NCI-H1105 (cell line): Measurements from ENCODE around the gene CHD9.
A peak's percentile ranks its signal among the peaks of the same experiment; 100 is the strongest.
"Not testable (repeated sequence)": the region's sequence is repeated elsewhere in the genome, so short reads cannot be mapped to it uniquely, and the experiment has no call there.

Experiments used
- DNase-seq: peaks from one replicate; lab custom pipeline; 2025; lab: John Stamatoyannopoulos, UW

CHD9 gene

DNA sequence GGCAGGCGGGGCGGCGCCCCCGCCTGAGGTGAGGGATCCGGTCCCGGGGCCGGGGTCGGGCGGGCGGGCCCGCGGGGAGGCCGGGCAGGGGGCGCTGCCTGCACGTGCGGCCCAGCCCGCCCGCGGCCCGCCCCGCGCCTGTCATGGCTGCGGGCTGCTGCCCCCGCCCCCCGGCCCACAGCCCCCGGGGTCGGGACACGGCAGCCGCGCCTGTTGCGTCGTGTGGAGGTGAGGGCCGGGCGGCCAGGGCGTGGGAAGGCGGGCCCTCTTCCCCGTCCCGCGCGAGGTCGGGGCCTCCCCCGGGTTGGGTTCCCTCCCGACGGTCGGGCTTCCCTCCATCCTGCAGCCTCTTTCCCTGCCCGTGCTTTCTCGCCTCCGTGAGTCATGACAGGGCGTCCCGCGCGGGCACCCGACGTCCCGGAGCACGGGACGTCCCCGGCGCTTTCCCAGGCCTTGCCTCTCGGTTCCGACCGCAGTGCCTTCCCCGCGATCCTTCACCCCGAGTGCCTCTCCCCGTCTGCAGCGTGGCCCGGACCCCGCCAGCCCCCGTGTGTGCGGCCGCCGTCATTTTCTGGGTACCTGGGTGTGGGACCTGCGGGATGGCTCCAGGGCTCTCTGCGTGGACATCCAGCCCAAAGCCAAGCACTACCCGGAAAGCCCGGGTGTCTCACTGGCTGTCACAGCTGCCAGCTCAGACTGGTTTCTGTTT is 76.7 kb downstream of the CHD9 start:
- DNase-seq, result no peak

DNA sequence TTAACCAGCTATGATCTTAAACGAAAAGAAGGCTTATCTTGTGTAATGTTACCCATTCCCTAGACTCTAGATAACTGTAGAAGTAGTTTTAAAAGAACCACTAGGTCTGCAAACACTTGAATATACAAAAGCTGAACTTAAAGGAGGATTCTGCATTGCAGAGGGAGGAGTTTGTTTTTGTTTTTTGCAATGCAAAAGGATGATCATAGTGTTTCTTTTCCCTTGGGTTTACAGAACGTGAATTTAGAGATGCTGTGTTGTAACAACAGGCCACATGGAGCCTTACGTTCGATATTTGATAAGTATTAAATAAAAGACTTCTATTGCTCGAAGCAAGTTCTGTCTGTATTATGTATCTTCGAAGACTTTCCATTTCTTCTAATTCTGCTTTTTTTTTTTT is 77.6 kb downstream of the CHD9 start:
- no peak for DNase-seq

DNA sequence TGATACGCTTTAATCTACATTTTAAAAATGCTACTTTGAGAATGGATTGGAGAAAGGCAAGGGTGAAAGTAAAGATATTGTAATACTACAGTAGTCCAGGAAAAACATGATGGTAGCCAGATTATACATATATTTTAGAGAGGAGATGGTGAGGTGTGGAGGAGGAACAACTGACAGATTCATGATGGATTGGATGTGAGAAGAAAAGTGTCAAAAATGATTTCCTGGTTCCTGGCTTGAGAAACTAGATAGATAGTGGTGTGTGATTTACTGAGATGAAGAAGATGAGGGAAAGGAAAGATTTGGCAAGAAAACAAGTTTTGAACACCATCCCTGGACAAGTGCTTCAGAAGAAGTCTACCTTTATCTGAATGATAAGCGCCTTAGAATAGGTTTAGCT is 80.5 kb downstream of the CHD9 start:
- no peak for DNase-seq

DNA sequence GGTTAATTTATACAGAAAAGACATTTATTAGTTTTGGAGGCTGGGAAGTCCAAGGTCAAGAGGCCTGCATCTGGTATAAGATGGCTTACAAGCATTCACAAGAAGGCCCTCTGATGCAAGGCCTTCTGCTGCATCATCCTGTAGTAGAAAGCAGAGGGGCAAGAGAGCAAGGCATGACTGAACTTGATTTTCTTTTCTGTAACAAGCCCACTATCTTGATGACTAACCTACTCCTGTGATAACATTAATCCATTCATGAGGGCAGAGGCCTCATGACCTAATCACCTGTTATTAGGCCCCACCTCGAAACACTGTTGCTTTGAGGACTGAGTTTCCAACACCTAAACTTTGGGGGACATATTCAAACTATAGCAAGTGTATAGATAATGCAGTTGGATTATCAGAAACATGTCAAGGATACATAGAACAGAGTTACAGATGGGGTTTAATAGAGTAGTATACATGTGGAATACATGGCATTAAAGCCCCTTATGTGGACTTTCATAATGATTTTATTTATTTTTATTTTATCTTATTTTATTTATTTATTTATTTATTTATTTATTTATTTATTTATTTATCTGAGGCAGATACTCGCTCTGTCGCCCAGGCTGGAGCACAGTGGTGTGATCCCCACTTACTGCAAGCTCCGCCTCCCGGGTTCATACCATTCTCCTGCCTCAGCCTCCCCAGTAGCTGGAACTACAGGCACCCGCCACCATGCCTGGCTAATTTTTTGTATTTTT is 88.2 kb downstream of the CHD9 start:
- no peak for DNase-seq

DNA sequence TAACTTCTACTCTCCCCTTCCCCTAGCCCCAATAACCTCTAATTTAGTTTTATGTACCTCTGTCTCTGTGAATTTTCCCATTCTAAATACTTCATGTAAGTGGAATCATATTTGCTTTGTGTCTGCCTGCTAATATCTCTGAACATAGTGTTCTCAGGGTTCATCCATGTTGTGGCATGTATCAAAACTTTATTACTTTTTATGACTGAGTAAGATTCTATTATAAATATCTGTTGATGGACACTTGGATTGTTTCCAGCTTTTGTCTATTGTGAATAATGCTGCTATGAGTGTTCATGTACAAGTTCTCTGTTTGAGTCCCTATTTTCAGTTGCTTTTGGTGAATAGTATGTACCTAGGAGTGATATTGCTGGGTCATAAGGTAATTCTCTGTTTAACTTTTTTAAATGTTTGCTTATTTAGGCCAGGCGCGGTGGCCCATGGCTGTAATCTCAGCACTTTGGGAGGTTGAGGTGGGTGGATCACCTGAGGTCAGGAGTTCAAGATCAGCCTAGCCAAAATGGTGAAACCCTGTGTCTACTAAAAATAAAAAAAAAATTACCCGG is 92.8 kb downstream of the CHD9 start:
- DNase-seq, result no peak

DNA sequence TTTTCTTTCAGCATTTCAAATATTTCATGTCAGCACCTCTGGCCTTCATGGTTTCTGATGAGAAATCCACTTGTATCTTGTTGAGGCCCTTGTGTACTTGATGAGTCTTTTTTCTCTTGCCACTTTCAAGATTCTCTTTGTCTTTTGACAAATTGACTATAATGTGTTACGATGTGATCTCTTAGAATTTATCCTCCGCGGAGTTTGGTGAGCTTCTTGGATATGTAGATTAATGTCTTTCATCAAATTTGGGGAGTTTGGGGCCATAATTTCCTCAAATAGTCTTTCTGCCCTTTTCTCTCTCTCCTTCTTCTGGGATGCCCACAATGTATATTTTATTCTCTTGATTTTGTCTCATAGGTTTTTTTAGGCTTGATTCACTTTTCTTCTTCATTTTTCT is 96.0 kb downstream of the CHD9 start:
- DNase-seq, result no peak

DNA sequence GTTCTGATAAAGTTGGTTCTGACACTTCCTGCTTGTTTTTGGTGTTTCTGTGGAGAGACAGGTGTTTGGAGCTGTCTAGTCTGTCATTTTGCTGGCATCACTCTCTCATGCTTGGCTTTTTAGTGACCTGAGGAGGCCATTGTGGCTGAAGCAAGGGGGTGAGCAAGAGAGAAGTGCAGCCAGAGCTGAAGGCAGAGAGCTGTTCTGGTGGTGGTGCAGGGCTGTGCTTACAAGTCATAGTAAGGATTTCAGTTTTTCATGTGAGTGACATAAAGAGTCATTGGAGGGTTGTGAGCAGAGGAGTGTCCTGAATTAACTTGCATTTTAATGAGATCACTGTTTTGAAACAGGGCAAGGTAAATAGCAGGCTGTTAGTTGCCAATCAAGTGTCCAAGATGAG is 97.5 kb downstream of the CHD9 start:
- DNase-seq, result no peak

DNA sequence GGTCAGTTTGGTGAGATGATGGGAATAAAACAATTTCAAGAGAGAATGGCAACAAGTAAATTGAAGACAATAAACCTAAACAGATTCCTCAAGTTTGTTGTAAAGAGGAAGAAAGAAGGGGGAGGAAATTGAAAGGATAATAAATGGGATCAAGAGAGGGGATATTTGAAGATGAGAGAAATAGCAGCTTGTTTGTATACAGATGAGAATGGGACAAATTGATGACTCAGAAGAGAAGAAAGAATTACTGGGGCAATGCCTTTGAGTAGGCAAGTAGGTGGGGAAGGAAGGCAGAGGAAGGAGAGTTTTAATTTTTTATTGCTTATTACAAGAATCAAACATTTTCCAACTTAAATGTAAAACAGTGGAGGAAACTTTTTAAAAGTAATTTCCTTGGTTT is 98.3 kb downstream of the CHD9 start:
- no peak for DNase-seq

DNA sequence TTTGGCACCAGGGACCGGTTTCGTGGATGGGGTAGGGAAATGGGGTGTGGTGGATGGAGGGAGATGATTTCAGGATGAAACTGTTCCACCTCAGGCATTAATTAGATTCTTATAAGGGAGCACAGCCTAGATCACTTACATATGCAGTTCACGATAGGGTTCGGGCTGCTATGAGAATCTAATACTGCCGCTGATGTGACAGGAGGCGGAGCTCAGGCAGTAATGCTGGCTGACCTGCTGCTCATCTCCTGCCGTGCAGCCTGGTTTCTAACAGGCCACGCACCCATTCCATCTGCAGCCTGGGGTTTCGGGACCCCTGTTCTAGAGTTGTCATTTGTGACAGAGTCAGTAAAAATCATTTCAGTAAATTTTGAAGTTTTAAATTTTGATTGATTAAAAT is 99.7 kb downstream of the CHD9 start:
- no peak for DNase-seq

DNA sequence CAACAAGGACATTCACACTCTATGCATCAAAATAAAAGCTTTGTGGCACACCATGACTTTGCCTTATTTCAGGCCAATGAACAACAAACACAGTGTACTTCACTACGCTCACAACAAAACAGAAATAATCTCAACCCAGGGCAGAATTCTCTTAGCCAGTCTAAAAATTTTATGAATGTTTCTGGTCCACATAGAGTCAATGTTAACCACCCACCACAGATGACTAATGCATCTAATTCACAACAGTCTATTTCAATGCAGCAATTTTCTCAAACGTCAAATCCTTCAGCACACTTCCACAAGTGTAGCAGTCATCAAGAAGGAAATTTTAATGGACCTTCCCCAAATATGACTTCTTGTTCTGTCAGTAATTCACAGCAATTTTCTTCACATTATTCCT is 101.7 kb downstream of the CHD9 start:
- DNase-seq, result no peak

DNA sequence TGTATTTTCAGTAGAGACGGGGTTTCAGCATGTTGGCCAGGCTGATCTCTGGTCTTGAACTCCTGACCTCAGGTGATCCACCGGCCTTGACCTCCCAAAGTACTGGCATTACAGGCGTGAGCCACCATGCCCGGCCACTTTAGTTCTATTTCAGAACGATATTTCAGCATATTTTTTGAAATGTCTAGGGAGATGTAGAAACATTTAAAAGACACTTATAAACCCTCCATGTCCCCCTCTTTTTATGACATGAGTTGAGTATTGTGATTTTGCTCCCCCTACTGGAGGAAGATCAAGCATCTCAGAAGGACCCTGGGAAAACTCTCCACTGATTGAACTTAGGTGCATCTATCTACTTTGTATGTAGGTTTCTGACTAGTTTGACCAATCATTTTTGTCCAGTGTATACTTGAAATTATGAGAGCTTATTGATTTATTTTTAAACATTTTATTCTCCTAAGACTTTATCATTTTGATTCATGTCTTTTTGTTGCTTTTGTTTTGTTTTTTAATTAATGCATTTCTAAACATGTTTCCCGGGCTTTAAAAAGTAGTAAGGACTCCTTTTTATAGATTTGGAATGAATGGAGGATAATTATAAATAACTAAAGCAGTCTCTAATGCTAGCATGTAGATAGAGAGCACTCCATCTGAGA is 105.1 kb downstream of the CHD9 start:
- DNase-seq, result peak; percentile 41

DNA sequence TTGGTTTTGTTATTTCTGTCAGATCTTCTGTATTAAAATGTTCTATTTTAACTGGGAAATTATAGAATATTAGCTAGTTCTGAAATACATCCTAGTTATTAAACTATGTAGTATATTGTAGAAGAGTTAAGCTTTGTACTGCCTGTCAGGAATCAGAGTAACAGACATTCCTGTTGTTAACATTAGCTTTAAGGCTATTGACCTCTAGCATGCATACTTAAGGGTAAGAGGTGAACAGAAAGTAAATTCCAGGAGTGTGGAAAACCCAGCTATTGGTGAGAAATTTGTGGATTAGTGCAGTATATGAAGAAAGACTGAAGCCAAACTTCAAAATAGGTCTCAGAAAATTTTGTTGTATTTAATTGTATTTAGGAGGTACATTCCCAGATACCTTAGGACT is 111.3 kb downstream of the CHD9 start:
- no peak for DNase-seq

DNA sequence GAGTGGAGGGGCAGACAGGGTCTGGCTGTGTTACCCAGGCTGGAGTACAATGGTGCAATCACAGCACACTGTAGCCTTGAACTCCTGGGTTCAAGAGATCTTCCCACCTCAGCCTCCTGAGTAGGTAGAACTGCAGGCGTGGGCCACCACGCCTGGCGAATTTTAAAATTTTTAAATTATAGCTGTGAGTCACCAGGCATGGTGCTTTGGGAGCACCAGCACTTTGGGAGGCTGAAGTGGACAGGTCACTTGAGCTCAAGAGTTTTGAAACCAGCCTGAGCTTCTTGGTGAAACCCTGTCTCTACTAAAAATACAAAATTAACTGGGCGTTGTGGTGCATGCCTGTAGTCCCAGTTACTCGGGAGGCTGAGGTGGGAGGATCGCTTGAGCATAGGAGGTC is 114.0 kb downstream of the CHD9 start:
- no peak for DNase-seq

DNA sequence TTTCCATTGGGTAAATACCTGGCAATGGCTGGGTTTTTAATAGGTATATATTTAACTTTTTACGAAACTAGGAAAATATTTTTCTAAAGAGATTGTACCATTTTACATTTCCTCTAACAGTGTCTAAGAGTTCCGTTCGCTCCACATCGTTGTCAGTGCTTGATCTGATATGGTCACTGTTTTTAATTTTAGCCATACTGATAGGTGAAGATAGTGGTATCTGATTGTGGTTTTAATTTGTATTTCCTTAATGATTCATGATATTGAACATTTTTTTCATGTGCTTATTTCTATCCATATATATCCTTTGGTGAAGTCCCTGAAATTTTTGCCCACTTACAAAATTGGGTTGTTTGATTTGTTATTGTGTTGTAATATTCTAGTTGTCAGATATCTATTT is 117.7 kb downstream of the CHD9 start:
- DNase-seq, result no peak

DNA sequence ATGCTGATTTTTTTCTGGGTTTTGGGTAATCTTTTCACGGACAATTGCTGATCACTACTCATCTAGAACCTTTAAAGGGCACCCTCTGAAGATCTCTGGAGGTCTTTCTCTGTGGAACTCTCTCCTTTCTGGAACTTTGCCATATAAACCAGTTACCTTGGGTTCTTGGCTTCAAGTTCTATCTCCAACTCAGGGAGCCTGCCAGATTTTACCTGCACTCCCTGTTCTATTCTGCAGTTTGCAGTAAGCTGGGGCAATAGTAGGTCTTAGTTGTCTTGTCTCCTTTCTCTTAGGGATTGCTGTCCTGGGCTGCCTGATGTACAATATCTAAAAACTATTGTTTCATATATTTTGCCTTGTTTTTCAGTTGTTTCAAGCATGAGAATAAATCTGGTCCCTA is 120.3 kb downstream of the CHD9 start:
- no peak for DNase-seq

DNA sequence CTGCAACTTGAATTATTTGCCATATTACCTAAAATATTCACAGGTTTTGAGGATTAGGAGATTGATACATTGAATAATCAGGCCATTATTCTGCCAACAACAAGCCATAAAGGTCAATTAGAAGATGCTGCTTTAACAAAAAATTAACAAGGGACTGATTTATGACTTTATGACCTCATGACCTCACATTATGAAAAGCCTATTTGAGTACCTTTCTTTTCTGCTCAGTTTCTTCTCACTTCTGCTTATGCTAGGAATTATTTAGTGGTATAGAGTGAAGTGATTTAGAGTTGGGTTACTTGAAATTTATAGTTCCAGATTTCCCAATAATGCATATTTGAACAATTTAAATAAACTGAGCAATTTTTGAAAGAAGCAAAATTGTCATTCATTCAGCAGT is 121.6 kb downstream of the CHD9 start:
- no peak for DNase-seq

DNA sequence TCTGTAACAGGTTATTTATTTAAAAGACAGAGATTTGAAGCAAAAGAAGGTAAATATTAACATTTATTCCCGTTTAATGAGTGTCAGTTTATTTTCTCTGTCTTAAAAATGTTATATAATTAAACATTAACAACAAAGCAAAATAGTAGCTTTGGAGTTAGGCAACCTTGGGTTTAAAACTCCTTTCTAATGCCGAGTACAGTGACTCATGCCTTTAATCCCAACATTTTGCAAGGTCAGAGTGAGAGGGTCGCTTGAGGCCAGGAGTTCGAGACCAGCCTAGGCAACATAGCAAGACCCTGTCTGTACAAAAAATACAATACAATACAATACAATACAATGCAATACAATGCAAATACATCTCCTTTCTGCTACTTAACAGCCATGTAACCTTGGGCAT is 128.7 kb downstream of the CHD9 start:
- no peak for DNase-seq

DNA sequence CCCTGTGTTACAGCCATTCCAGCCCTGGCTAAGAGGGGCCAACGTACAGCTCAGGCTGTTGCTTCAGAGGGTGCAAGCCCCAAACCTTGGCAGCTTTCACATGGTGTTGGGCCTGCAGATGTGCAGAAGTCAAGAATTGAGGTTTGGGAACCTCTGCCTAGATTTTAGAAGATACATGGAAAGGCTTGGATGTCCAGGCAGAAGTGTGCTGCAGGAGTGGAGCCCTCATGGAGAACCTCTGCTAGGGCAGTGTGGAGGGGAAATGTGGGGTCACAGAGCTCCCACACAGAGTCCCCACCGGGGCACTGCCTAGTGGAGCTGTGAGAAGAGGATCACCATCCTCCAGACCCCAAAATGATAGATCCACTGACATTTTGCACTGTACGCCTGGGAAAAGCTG is 130.9 kb downstream of the CHD9 start:
- DNase-seq, result not testable (repeated sequence)

DNA sequence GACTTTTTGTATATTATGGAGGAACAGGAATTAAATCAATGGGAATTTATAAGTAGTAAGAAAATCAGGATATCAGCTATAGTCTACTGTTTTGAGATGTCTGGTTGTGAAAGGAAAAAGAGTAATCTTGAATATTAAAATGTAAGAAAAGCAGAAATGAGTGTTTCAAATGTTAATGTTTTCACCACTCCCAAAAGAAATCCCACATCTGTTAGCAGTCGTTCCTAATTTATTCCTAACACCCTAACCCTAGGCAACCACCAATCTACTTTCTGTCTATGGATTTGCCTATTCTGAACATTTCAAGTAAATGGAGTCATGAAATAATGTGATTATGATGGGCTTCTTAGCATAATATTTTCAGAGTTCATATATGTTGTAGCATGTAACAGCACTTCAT is 133.0 kb downstream of the CHD9 start:
- DNase-seq, result no peak

DNA sequence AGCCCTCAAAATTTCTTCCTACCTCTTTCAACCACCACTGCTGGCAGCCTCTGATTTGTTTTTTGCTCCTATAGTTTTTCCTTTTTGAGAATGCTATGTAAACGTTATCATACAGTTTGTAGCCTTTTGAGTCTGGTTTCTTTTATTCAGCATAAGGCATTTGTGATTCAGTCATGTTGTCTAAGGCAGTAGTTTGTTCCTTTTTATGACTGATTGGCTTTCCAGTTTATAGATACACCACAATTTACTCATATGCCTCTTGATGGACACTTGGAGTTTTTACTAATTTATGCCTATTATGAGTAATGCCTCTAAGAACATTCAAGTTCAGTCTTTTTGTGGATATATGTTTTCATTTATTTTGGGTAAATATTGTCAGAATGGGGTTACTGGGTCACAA is 136.6 kb downstream of the CHD9 start:
- no peak for DNase-seq

DNA sequence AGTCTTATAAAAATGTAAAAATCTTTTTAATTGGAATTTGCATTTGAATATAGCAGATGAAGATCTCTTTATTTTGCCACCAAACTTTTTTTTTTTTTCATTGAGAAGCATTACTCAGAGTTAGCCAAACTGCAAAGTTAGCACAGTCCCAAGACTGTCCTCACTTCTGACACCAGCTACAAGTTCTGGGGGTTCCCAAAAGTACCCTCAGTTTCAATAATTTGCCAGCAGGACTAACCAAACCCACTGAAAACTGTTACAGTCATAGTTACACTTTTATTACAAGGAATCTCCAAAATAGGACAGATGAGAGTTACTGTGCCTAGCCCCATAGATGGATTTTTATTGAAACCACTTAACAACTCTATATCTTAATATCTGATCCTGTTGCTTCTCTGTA is 144.1 kb downstream of the CHD9 start:
- DNase-seq, result no peak

DNA sequence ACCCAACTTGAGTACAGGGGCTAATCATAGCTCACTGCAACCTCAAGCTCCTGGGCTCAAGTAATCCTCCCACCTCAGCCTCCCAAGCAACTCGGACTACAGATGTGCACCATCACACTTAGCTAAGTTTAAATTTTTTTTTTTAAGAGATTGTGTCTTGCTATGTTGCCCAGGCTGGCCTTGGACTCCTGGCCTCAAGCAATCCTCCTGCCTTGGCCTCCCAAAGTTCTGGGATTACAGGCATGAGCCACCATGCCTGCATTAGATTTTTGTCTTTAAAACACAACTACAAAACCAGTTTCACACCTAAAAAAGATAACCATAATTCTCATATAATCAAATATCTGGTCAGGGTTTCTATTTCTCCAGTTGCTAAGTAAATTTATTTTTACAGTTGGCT is 147.1 kb downstream of the CHD9 start:
- DNase-seq, result no peak

DNA sequence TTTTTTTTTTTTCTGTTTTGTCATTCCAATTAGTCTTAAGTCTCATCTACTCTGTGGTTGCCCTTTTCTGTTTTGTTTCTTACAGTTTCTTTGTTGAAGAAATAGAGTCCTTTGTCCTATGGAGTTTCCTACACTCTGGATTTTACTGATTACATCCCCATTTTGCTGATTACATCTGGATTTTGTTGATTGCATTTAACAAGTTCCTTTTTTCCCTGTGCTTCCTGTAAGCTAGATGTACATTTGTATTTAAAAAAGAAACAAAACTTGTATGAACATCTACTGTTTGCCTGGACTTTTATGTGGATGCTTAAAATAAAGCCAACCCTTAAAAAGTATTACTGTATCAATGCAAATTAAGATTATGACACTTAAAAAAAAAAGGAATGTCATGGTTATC is 147.6 kb downstream of the CHD9 start:
- DNase-seq, result no peak
